ENCODE results near the gene RB1.
"Not testable (repeated sequence)": the region's sequence is repeated elsewhere in the genome, so short reads cannot be mapped to it uniquely, and the experiment has no call there.

RB1 gene

DNA sequence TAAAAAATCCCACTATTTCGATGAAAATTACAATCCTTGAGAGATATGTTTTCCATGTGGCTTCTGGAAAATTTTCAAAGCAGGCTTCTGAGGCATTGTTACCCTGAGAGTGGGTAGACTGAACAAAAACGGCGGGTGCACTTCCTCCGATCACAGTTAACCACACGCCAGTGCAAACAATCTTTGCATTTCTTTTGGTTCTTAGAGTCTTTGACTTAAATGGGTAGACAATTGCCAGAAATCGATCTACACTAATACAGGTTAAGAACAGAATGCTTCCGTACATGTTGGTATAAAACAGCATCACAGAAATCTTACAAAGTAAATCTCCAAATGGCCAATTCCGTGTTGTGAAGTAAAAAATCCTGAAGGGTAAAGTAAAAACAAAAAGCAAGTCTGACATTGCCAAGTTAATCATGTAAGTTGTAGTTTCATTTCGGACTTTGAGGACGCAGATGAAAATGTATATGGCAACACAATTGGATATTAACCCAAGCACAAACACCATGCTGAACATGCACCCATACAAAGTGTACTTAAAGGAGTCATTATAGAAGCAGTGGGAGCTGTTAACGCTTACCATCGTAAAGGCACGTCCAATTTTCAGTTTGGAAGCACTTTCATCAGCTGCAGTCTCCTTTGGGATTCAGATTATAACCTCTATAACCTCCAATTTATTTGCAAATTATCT, 108.4 kb downstream of the RB1 start:
- no peak for DNase-seq

- DNase-seq = no peak
These were observed 109.4 kb downstream of the RB1 start, which contains the start of gene LPAR6 for GRCh38 chr13:48412881-48413351. TSS of gene LPAR6 (minus strand) at chr13:48413113. CDS start at chr13:48412423, 690 bp downstream.

DNA sequence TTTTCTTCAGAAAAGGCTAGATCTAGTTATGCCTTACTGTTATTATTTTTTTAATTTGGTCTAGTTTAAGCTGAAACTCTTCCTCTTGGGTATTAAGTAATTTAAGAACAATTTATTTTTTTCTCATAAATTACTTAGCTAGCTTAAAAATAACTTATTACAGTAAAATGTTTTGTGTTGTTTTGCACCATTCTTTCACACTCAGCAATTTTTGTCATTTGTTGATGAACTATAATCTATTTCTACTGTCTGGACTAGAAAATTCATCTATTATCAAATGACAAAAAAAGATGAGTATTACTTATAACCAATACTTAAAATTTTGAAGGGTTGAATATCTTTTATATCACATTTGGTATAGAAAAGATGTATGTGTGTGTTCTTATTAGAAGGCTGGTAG, 111.0 kb downstream of the RB1 start:
- DNase-seq = no peak

DNA sequence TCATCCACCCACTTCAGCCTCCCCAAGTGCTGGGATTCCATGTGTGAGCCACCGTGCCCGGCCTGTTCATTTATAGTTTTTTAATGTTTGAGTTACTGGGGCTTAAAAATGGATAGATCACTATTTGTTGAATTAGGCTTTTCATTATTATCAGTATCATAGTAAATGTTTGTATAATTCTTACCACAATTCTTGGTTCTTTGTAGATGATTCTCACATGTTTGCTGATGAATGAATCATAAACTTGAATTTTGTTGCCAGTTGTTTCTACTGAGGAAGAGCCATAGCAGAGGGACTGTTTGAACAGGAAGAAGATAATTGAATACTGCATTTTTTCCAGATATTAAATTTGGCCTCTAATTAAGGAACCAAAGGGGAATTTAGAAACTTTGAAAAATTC, 112.0 kb downstream of the RB1 start:
- no peak for DNase-seq

GRCh38 chr13:48422003-48422402, 118.5 kb downstream of the RB1 start:
- DNase-seq = not testable (repeated sequence)

DNA sequence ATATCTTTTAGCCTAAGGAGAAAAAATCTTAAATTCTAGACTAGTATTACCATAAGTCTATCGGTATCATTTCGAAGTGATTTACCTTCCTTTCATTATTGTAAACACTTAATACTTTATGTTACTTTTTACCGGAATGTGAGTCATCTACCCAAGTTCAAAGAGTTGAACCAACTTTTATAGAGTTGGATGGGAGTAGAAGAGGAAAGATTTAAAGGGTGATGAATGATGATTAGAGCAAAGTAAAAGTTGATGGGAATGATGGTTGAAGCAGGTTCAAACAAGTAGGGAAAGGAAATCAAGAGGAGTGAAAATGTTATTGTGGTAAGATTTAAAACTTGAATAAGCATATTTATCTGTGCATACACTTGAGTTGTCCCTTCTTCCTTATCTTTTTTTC, 120.7 kb downstream of the RB1 start:
- DNase-seq = no peak

DNA sequence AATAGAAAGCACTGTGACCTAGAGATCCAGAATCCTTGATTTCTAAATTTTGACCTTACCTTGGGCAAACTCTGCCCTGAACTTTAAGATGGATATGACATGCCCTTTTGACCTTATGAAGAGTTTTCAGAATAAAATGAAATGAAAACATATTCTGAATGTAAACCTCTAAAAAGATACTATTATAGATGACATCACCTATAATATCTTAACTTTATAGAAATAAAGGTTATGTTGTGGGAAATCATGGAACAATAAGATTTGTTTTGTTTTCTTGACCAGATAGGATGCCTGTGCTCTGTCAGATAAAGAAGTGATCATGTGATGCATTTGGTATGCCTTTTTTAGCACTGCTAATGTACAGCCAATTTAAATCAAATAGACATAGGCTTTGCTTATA, 122.5 kb downstream of the RB1 start:
- DNase-seq = no peak

GRCh38 chr13:48426755-48427298, 123.3 kb downstream of the RB1 start:
- DNase-seq = not testable (repeated sequence)

- DNase-seq = no peak
These were observed 125.5 kb downstream of the RB1 start for GRCh38 chr13:48429036-48429435.

GRCh38 chr13:48429886-48430285, 126.3 kb downstream of the RB1 start:
- DNase-seq = peak; percentile 40

GRCh38 chr13:48431431-48431830, 127.9 kb downstream of the RB1 start:
- DNase-seq = no peak

- peak; percentile 38 for DNase-seq
These were observed 128.6 kb downstream of the RB1 start for GRCh38 chr13:48431987-48432615.

DNA sequence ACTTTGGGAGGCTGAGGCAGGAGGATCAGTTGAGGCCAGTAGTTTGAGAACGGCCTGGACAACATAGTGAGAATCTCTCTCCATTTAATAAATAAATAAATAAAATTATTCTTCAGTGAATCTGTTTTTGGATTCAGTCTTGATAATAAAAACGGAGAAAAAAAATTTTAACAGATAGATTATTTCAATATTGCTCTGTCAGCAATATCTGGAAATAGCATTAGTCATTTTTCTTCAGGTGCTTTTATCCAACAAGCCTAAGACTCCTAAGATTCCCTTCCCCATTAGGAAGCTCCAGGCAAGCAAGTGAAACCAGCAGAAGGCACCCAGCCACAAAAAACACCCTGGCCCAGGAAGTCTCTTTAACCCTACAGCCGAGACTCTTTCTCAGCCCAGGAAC, 130.6 kb downstream of the RB1 start:
- DNase-seq = no peak

- DNase-seq = peak; percentile 68
These were observed 133.2 kb downstream of the RB1 start for GRCh38 chr13:48436661-48437288.

DNA sequence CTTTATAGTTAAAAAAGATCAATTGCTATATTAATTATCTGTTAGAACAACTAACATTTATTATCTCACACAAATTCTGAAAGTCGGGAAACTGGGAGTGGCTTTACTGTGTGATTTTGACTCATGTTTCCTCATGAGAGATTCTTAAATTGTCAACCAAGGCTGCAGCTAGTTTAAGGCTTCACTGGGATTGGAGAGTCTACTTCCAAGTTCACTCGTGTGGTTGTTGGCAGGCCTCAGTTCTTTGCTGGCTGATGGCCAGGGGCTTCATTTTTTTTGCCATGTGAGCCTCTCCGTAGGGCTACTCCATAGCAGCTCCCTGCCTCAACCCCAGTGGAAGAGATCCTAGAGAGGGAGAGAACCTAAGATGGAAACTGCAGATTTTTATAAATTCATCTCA, 133.8 kb downstream of the RB1 start:
- DNase-seq = peak; percentile 70

DNA sequence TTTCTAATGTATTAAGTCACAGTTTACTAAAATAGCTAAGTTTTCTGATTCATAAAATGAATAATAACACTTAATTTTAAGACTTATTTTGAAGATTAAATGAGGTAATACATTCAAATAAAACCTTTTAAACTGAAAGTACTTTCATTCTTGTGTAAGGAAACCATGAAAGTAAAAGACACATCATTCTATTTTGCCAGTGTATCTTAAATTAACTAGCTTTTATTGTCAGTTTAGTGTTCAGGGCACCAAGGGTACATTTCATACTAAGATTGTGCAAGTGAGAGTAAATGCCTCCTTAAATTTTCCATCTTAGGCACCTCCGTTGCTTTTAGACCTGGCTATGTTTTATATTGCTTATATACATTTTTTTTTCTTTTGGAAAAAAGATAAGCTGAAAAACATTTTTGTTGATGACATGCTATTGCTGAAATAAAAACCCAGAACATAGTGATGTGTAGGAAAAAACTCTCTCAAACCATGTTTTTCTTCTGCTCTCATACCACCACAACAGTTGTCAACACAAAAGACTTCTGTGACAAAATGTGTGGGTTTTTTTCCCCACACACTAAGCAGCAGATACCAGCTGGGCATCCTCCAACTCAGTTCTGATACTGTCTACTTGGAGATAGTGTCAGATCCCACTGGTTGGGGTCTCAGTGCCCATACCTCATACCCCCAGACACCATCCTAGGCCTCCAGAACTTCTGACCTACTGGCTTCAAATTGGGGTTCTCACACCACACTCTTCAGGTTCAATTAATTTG, 140.1 kb downstream of the RB1 start:
- DNase-seq = no peak

GRCh38 chr13:48446464-48446863, 142.9 kb downstream of the RB1 start:
- no peak for DNase-seq

- DNase-seq = no peak
These were observed 144.9 kb downstream of the RB1 start for GRCh38 chr13:48448285-48448958.

GRCh38 chr13:48448959-48449614, 145.5 kb downstream of the RB1 start:
- no peak for DNase-seq

DNA sequence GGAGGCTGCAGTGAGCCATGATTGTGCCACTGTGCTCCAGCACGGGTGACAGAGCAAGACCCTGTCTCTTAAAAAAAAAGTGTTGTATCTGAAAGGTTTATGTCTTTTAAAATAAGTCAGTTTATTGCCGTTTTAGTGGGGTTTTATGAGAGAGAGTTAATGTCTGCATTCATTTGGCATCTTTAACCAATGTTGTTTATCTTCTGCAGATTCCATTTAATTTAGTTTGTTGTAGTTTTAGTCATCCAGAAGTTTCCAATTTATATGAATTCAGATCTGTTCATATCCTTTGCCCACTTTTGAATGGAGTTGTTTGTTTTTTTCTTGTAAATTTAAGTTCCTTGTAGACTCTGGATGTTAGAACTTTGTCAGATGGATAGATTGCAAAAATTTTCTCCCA, 146.1 kb downstream of the RB1 start:
- DNase-seq = no peak

- not testable (repeated sequence) for DNase-seq
These were observed 147.6 kb downstream of the RB1 start for GRCh38 chr13:48451196-48451595.

- peak; percentile 86 for DNase-seq
These were observed 153.0 kb downstream of the RB1 start for GRCh38 chr13:48456546-48456945.

Data from RPMI8226 (cell line).